Spleen (tissue), 11 donors: ENCODE results near the gene INPP4B. TPM values are rescaled to one million over a fixed set of nuclear protein-coding genes. Genes with fewer than 3 reads are reported as not detected.
A peak's percentile ranks its signal among the peaks of the same experiment; 100 is the strongest.

Source experiments
- DNase-seq: peaks from one replicate; pipeline ENCODE4 v3.0.0-alpha.2; 2020
- H3K27ac ChIP-seq, 8 donors: fragments of 200-600 bp; sonication (generic) in 7 of 8; 1 replicate in 4 of 8; 2 replicates in 4 of 8; pipeline versions ENCODE4 v1.5.0 to v1.8.0; 2016 to 2021; ENCODE audit warnings: inconsistent platforms in 4 of 8, mild to moderate bottlenecking in 4 of 8, moderate library complexity in 1 of 8
- H3K27me3 ChIP-seq, 7 donors: fragments of 200-600 bp; sonication (generic) in 6 of 7; replicated peaks in 1 of 7; 1 replicate in 4 of 7; 2 replicates in 3 of 7; pipeline versions ENCODE4 v1.5.0 to v1.8.0; 2016 to 2021; ENCODE audit warnings: inconsistent platforms in 3 of 7, mild to moderate bottlenecking in 1 of 7
- H3K36me3 ChIP-seq, 6 donors: fragments of 200-600 bp; sonication (generic) in 5 of 6; 1 replicate in 4 of 6; 2 replicates in 2 of 6; pipeline versions ENCODE4 v1.5.0 to v1.8.0; 2016 to 2021; ENCODE audit warnings: inconsistent platforms in 2 of 6
- H3K4me1 ChIP-seq, 6 donors: fragments of 200-600 bp; sonication (generic) in 5 of 6; 1 replicate in 3 of 6; 2 replicates in 3 of 6; pipeline versions ENCODE4 v1.5.0 to v1.8.0; 2016 to 2021; ENCODE audit warnings: inconsistent platforms in 3 of 6
- H3K4me3 ChIP-seq, 8 donors: fragments of 200-600 bp; sonication (generic) in 7 of 8; 1 replicate in 4 of 8; 2 replicates in 4 of 8; pipeline versions ENCODE4 v1.5.0 to v1.8.0; 2016 to 2021; ENCODE audit warnings: inconsistent platforms in 4 of 8, mild to moderate bottlenecking in 4 of 8, moderate library complexity in 2 of 8
- H3K9me3 ChIP-seq, 8 donors: fragments of 200-600 bp; sonication (generic) in 7 of 8; 1 replicate in 4 of 8; 2 replicates in 4 of 8; pipeline versions ENCODE4 v1.5.0 to v1.8.0; 2016 to 2021; ENCODE audit warnings: inconsistent platforms in 4 of 8
- CTCF ChIP-seq, 11 experiments: fragments of 200-600 bp in 7 of 11; fragments of 450-650 bp in 4 of 11; sonication (generic) in 4 of 11; IDR thresholded peaks in 8 of 11; conservative IDR thresholded peaks in 3 of 11; 1 replicate in 7 of 11; 2 replicates in 4 of 11; pipeline versions ENCODE4 v1.4.0 to v1.8.0; 2016 to 2021; ENCODE audit warnings: antibody characterized with exemption in 11 of 11, inconsistent platforms in 4 of 11, mild to moderate bottlenecking in 1 of 11
- POLR2A ChIP-seq, 3 donors: fragments of 450-650 bp; IDR thresholded peaks; one replicate each; pipeline ENCODE4 v1.5.1; 2017; ENCODE audit warnings: antibody characterized with exemption in 3 of 3, mild to moderate bottlenecking in 1 of 3
- POLR2AphosphoS5 ChIP-seq, 3 donors: sonication (generic); formaldehyde crosslinking; IDR thresholded peaks; one replicate each; pipeline ENCODE4 v1.5.1; 2017; ENCODE audit warnings: antibody characterized with exemption in 3 of 3
- WGBS, 5 donors: extraction: QIAGEN DNeasy Blood & Tissue Kit in 3 of 5; methylation state at CpG; one replicate each; pipeline versions ENCODE4 v1.1.5 to v1.1.7; 2013 to 2018; 5-methylcytosine and 5-hydroxymethylcytosine counted together
- intact Hi-C: fragments of 100-400 bp; cut with DNase I; formaldehyde crosslinking; loops from one replicate; pipeline ENCODE4 v1.15.0; 2023; ENCODE audit warnings: low total_unique reads
- polyA plus RNA-seq, 3 donors: library from polyadenylated mRNA; stranded (reverse); fragments of 200-250 nt; gene quantifications; one replicate each; pipeline ENCODE4 v1.2.1, GENCODE V29; 2013
- total RNA-seq, 7 donors: library from RNA; depleted of rRNA in 3 of 7; stranded (reverse); fragments of >200 nt in 3 of 7; fragmentation: NEBNext Ultra II Directional in 4 of 7; extraction: Animal tissue kit (Norgen Biotek cat#: 25700) in 4 of 7; gene quantifications; one replicate each; pipeline versions ENCODE4 v1.1.0 to v1.2.1, GENCODE V29; 2016 to 2021
- donor health status: healthy with polysubstance abuse.
- donor health status: DM: no; HTN: no; CAD: no; lungs with moderate emphysema.
- donor health status: DM: no; HTN: no; CAD: no.
- donor health status: Bipolar disorder and iron deficiency.
- donor health status: healthy.
- donor health status: DM: no; HTN: no; CAD: no.
- donor health status: DM: yes; HTN: yes; CAD: no.

INPP4B gene
- total and polyA plus RNA-seq, 10 donors = 0.78 to 31.6 (median 26.8) TPM

- intact Hi-C loops = no loop called here
- Histone ChIP-seq H3K27ac (peak overlapping the region in 1 of 8 donors; percentile 33), H3K9me3 (no peaks in the 10 kb centered on the region), H3K4me3 (no peak overlapping the region), H3K4me1 (peaks cover 0 to 25% (median 10%) of the 10 kb centered on the region in 6 donors), H3K36me3 (no peaks in the 10 kb centered on the region), H3K27me3 (no peaks in the 10 kb centered on the region)
- 61 to 78% (median 73%) methylated on average over 2 of the region's 2 CpGs for WGBS, 5 donors
- TF ChIP-seq CTCF (IDR thresholded peaks at IDR 0.05 in 8 of 11, conservative IDR thresholded peaks at IDR 0.05 in 3 of 11) (no peak), POLR2AphosphoS5 (IDR thresholded peaks at IDR 0.05) (no peak), POLR2A (IDR thresholded peaks at IDR 0.05) (no peak)
- no peak for DNase-seq
Observed at GRCh38 chr4:142378179-142378578, 467.9 kb downstream of the INPP4B start.

DNA sequence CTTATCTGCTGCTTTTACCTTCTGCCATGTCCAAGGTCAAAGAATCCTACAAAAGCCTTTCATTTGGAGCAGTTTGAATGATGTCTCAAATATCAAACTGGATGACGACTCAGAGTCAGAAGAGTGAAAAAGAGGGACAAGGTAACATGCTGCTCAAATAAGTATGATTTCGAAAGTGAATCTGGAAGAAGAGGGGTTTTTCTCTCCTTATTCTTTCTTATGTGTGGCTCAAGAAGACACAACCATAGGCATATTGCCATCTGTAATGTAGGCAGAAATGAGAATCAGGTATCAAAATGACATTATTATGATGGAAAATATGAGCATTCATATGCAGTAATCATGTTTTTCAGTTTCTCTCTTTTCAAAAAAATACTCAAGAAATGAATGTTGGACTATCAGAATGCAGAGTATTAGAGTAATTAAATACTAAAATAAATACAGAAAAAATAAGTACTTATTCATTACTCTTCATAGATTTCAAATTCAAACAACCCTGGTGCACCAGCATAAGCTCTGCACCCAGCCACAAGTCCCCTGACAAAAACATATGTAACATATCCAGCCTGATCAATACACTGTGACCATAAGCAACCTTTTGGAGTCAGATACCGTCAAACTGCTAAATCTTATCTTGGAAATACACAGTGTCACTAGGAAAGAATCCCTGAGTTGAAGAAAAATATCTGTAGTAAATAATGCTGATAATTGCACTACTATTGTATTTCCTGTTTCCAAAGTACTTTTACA is 468.6 kb downstream of the INPP4B start:
- H3K4me1 ChIP-seq = peaks cover 0 to 25% (median 10%) of the 10 kb centered on the region in 6 donors
- no peak for TF ChIP-seq POLR2AphosphoS5 (IDR thresholded peaks at IDR 0.05)
- TF ChIP-seq CTCF (IDR thresholded peaks at IDR 0.05 in 8 of 11, conservative IDR thresholded peaks at IDR 0.05 in 3 of 11) = no peak
- TF ChIP-seq POLR2A (IDR thresholded peaks at IDR 0.05) = no peak
- no peaks in the 10 kb centered on the region for H3K9me3 ChIP-seq
- WGBS, 5 donors = 67 to 79% (median 76%) methylated on average over 3 of the region's 3 CpGs
- no peaks in the 10 kb centered on the region for H3K36me3 ChIP-seq
- H3K27me3 ChIP-seq = no peaks in the 10 kb centered on the region
- intact Hi-C loops = no loop called here
- no peak overlapping the region for H3K4me3 ChIP-seq
- DNase-seq = no peak
- H3K27ac ChIP-seq = peak overlapping the region in 1 of 8 donors; percentile 33

DNA sequence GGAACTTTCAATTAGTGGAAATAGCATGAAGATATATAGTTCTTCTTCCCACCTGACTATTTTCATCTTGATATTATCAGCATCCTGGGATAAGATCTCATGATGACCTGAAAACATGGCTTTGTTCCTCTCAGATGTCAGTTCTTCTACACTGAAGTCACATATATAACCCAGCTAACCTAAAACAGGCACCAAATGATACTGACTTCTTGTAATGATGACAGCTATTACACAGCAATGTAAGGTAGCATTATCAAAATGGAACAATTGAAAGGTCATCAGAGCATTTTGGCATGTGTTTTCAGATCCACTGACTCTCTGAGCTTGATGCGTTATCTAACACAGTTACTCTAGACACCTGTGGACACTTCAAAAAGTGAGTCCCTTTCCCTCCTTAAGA is 469.9 kb downstream of the INPP4B start:
- H3K36me3 ChIP-seq = no peaks in the 10 kb centered on the region
- no peaks in the 10 kb centered on the region for H3K27me3 ChIP-seq
- no peak overlapping the region for H3K4me3 ChIP-seq
- no peak for TF ChIP-seq POLR2AphosphoS5 (IDR thresholded peaks at IDR 0.05)
- no peak for TF ChIP-seq POLR2A (IDR thresholded peaks at IDR 0.05)
- TF ChIP-seq CTCF (IDR thresholded peaks at IDR 0.05 in 8 of 11, conservative IDR thresholded peaks at IDR 0.05 in 3 of 11) = no peak
- no peak for DNase-seq
- H3K4me1 ChIP-seq = peaks cover 0 to 25% (median 10%) of the 10 kb centered on the region in 6 donors
- intact Hi-C loops = no loop called here
- WGBS, 5 donors = 89 to 100% (median 95%) methylated on average over 1 of the region's 1 CpG
- H3K9me3 ChIP-seq = peaks cover 0 to under 1% (median 0%) of the 10 kb centered on the region in 8 donors
- H3K27ac ChIP-seq = no peak overlapping the region

GRCh38 chr4:142373610-142374009 is 472.5 kb downstream of the INPP4B start:
- TF ChIP-seq POLR2AphosphoS5 (IDR thresholded peaks at IDR 0.05) (no peak), POLR2A (IDR thresholded peaks at IDR 0.05) (no peak), CTCF (IDR thresholded peaks at IDR 0.05 in 8 of 11, conservative IDR thresholded peaks at IDR 0.05 in 3 of 11) (no peak)

More at GRCh38 chr4:142373610-142374009, 472.5 kb downstream of the INPP4B start:
- no peaks in the 10 kb centered on the region for H3K36me3 ChIP-seq
- peaks cover 0 to 29% (median 8%) of the 10 kb centered on the region in 6 donors for H3K4me1 ChIP-seq
- H3K4me3 ChIP-seq = no peak overlapping the region
- no peaks in the 10 kb centered on the region for H3K27me3 ChIP-seq
- H3K9me3 ChIP-seq = peaks cover 0 to 7% (median 0%) of the 10 kb centered on the region in 8 donors
- WGBS, 5 donors = 52 to 73% (median 62%) methylated on average over 2 of the region's 2 CpGs
- no peak overlapping the region for H3K27ac ChIP-seq
- intact Hi-C loops = no loop called here
- no peak for DNase-seq
